DMS114 treated with DMSO at 0.1 percent for 48 hours (cell line): ENCODE measurements around the gene LHX2.

Experiments used
- DNase-seq: peaks from one replicate; lab custom pipeline; 2025; ENCODE audit not compliant: unreplicated experiment; lab: John Stamatoyannopoulos, UW

LHX2 gene

DNA sequence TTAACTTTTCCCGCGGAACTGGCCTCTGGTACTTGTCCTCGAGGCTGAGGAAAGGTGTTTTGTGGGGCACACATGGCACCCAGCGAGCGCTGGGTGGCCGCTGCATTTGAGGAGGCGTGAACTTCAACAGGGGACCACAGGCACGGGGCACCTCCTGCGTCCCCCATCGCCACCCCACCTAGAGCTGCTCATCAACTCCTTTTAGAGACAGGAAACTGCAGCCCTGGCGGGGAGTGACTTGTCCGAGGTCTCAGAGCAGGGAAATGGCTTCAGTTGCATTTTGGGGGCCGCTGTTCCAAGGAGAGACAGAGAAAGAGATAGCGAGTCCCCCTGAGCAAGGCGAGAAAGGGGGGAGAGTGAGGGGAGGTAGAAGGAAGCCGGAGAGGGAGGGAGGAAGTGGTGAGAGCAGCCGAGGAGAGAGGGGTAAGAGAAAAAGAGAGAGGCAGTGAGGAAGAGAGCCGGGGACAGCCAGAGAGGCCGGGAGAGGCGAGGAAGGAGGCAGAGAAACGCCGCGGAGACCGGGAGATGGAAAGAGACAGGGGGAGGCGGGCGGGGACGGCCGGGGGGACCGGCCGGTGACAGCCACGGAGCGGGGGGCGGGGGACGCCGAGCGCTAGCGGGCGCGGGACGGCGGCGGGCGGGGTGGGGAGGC lies 12.5 kb upstream of the LHX2 start:
- DNase-seq: no peak

DNA sequence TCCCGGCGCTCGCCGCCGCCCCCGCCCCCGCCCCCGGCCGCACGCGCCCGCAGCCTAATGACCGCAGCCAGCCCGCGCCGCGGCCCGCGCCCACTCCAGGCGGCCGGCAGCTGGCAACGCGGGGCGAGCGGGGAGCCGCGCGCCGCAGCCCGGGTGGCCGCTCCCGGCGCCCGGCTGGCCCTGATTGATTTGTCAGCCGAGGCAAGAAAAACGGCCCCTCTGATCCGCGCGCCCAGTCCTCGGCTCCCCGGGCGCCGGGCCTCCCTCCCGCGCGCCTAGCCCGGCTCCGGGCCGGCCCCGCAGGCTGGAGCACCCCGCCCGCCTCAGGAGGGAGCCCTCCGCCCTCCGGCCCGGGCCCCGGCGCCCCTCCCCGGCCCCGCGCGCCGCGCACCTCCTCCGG lies 11.9 kb upstream of the LHX2 start:
- DNase-seq: no peak

DNA sequence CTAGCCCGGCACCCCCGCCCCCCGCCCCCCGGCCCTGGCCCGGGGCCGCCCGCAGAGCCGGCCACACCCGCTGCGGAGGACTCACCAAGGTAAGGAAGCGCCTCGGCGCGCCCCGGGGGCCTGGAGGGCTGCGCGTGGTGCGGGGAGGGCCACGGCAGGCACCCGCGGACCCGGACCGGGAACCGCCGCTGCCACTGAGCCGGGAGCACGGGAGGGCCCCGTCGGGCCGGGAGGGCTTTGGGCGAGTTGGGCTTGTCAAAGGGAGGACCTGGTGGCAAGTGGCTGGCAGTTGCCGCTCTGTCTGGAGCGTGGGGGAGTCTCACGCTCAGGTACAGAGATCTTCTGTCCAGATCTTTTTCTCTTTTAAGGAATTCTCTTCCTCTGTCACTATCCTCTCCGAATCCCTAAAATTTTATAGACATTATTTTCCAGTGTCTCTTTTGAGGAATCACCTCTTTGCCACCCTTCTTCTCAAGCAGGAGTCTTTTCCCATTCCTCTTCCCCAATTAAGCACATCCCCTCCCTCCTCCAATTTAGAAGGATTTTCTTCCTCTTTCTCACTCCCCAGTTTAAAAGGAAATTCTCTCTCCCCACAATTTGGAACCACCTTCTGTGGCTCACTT lies 11.3 kb upstream of the LHX2 start:
- no peak for DNase-seq

DNA sequence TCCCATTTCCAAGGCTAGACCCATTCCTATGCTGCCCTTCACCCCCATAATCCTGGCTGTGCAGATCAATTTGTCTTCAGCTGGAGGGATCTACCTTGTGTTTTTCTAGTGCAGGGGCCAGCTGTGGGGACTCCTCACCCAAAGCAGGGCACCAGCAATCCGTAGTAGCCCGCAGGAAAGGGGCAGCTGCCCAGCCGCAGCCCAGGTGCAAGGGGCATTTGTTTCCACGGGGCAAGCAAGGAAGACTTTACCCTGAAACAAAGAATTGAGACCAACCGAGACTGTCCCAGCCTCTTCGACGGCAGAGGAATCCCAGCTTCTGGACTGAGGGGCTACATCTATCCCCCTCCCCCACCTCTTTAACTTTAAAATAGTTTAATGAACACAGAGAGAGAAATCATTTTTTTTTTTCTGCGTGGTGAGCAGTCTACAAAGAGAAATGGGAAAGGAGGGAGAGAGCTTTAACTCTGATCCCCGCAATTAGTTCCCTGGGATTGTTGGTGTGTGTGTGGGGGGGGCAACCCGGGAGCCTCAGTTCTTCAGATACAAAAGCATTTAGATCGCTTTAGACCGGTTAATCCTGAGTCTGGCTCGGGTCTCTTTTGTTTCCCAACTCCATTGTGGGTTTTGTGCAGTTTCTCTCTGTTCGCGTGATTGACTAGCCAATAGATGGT lies 10.6 kb upstream of the LHX2 start:
- DNase-seq: no peak

DNA sequence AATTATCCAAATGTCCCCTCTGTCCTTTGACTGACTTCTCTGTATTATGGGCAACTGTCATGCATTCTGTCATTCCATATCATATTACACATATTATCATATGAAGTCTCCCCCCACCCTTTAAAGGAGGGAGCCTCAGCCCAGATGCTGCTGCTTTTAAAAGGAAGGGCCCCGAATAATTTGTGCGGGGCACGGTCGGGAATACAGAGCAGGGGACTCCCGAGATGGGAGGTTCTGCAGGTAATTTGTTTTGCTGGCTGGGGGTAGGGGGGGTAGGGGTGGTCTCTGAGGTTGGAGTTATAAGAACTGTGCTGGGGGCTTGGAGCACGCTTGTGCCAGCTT lies 10.1 kb upstream of the LHX2 start:
- DNase-seq: no peak

DNA sequence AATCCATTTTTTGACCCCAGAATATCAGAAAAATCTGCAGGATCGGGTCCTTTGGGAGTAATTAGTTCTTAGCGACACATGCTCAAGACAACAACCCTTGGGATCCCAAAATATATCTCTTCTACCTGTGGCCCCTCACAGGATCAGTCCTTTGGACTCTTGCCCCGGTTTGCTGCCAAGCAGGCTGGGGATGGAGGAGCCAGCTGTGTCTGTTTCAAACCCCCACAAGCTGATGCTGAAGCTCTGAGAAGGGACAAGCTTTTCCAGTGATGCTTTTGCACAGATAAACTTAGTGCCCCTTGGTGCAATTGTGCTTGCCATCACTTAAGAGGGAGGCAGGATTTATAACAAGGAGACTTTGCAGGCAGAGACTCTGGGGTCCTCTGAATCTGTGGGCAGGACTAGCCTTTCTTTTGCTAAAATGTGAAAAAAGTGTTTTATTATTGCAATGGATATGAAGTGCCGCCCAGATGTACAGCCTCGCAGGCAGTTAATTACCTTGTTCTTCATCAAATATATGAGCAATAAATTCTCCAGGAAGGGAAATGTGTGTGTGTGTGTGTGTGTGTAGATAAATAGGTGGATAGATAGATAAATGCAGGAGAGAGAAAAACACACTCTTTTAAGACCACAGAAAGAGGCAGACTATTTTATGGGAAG lies 9.6 kb upstream of the LHX2 start:
- no peak for DNase-seq

DNA sequence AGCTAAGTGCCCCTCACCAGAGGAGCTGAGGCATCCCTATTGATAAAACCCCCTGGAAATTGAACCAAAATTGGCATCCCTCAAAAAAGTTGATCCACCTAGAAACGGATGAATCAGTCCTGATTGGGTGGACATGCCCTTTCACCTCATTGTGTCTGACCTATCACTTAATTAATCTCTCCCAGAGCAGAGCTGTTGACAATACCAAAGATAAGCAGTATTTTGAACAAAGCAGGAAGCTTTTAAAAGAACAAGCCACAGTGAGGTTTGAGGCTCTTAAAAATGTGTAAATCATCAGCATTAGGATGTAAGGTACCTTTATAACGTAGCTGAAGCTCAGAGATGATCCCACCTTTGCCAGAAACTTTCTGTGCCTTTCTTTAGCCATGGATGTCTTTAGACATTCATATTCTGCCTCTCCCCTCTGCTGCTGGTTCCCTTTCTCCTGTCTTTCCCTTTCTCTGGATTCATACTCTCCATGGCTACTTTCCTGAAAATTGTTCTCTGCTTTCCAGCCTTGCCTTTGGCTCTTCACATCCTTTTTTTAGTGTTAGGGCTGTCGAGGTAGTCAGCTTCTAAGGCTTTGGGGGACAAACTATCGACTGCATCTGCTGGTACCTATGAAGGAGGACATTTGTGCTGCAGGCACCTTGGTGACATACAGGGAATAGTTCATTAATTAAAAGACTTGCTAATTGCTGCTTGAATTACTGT lies 7.8 kb upstream of the LHX2 start:
- DNase-seq: no peak

DNA sequence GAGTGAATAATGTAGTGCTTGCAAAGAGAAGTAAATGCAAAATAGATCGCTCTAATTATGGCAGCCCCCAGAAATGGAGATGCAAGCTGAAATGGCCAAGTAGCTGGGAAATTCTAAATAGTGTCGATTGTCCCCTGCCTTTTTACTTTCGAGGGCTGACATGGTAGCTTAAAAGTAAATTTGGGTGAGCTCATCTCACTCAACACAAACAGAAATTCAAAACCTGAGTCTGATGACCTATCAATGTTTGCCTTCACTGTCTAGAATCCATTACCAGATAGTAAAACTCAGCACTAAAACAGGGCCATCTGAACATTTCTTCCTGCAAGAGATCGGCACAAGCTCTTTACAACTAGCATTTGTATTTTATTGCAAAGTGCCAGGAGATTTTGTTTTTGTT lies 7.0 kb upstream of the LHX2 start:
- no peak for DNase-seq

DNA sequence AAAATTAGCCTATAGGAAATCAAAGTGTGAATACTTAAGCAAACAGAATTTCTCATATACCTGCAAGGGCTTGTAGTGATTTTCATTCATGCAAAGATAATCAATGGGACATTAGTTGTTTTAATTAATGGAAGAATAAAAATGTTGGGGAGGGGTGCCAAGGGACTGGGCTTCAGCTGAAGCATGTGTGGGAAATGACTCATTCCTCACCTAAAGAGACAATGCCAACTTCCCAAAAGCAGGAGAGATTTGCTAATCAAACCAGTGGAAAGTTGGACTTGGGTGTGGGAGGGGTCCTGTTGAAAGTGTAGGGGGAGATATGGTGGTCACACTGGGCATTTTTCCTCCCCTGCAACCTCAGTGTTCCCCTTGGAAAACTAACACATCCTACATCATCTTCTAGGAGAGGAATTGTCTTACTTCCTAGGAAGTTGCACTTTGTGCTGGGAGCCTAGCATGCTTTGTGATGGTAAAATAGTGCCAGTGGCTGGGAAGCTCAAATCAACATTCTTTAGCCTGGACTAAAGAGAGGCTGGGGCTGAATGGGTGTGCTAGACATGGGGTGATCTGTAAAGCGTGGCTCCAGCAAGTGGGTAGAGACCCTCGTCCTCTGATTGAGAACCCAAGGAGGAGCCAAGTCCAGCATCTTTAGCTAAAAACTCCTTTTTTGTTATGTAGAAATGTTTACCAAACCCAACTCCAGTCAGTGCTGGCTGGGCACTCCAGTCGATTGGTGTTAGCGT lies 6.4 kb upstream of the LHX2 start:
- no peak for DNase-seq

DNA sequence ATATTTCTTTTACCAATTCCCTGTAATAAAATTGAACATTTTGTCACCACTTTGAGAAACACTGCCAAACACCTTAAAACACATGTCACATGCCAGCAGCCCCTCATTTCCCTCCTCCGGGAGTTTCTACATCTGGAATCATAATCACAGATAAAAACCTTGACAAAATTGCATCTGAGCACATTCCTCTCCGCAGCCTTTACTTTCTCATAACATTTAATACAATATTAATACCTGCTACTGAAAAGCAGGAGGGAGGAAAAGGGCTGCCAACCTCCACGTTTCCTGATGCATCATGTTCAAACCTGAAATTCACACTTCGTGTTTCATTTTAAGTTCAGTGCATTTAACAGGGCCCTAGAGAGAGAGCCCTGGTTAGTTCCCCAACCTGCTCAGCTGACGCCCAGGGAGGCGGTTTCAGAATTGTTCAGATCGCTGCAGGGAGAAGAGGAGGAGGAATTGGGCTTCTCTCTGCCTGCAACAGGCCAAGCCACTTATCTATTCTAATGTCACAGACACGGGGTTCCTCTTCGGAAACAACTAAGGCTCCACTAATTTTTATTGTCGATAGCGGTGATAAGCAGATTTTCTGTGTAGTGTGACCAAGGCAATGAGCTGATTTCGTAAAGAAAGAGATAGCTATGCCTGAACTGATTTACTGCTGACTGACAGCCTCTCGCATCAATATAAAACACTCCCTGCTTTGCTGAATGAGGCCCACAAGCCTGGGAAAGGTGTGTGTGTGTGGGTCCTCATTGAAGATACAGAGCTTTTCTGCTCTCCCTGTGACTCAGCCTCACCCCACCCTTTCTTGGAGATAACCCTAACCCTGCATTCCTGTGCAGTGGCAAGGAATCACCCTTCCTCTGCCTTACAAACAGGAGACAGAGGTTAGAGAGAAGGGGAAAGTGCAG lies 4.9 kb upstream of the LHX2 start:
- DNase-seq: no peak

DNA sequence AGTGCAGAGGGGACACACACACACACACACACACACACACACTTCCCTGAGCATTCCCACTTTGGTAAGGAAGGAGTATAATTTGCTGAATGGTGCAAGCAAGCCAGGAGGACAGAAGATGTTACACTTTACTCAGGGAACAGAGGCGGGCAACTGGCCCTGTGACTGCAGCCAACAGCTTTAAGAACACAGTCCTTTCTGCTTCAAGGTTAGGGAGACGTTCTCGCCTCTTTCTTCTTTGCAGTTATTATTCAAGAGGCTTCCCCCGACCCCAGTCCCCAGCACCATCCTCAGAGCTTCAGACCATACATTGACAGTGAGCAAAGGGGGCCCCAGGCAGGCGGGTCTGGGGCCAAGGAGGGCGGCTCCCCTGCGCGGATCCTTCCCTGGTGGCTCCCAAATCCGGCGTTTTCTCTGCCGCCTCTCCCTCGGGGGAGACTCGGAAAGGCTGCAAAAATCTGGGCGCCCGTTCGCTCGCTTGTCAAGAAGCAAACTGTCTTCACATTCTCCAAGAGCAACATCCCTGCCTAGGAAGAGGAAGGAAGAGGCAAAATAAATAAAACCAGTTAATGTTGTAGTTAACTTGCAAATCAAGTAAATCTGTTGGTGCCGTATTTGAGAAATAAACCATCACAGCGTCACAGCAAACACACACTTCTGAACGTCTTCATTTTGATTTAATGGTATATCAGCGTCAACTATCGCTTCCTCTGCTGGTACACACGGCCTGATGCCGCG lies 3.8 kb upstream of the LHX2 start:
- no peak for DNase-seq

DNA sequence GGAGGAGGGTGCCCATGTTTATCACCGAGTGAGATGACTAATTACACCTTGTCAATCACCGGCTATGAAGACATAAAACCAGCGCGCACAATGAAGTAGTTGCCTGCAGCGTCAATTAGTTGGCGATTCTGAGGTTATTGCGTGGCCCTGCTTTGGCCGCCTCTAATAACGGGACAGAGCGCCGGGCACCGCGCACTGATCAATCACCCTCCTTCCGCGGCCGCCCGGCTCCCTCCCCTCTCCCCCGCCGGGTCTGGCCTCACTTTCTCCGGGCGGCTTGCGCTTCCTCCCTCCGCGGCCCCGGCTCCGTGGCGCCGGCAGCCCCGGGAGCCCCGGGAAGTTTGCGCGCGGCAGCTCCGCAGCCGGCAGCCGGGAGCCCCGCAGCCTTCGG lies 3.3 kb upstream of the LHX2 start:
- no peak for DNase-seq

DNA sequence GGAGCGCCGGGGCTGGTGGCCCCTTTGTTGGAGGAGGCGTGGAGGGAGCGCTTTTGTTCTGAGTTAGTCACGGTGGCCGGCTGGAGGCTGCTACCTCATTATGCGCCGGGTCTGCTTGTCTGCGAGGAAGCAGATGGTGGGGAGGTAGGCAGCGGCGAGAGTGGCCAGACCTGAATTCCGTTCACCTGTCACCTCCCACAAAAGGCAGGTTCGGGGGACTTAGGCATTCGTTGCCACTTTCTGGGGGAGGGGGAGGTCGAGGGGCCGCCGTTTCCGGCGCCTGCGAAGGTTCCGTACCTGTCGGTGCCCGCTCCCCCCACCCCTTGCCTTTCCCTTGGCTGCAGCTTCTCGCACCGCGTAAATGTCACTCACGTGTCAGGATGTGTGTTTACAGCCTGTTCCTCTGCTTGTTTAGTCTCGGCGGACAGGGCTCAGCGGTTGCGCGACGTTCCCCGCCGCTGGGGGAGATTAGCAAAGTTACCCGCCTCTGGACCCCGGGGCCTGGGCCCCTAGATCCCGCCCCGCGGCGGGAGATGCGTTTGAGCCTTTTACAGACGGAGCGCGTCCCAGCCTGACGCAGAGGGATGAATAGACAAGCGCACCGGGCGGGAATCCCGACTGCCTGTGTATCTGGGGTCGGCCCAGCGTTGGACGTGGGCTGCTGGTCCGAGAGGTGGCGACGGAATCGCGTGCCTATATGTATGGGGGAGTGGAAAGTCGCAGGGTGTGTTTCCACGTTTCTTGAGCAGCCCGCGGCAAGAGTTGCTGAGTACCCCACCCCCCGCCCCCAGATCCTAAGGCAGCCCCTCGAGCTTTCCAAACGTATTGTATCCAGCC lies 2.7 kb upstream of the LHX2 start:
- no peak for DNase-seq

DNA sequence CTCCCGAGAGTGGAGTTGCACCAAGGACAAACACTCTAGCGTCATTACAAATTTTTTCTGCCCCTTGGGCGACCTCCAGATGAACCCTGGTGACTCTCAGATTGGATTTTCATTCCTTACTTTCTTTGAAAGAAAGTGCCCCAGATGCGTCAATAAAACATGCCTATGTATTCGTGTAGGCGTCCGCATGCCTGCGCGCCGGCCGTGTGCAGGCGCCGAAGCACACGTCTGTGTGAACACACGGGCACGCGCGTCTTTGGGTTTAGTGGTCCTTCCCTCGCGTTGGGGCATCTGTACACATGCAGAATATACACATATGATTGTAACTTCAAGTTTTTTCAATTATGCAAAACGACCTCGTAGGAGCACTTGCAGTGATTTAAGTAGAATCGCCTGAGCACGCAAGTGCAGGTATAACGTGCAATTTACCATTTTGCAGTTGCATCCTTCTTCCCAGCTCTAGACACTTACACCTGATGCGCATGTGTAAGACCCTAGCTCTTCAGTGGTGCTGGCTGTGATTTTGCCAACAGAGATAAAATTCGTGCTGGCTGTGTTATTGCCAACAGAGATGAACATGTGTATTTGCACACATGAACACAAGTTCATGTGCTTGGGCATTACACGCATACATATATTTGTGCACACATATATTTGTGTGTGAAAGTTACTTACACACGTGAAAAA lies 1.9 kb upstream of the LHX2 start:
- no peak for DNase-seq

DNA sequence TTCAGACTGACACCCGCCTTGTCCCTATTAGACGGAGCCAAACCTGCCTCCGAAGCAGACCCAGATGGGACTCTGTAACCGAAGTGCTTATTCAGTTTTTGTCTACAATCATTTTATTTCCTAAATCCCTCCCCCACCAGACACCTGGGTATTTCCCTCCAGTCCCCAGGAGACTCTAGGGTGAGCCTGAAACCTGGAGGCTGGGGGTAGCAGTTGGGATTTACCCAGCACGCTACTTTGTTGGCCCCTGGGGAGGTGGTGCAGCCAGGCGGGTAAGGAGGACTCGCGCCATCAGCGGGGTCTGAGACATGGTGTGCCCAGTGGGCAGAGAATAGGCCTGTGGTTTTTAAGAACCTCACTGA lies 1.3 kb upstream of the LHX2 start:
- DNase-seq: no peak

DNA sequence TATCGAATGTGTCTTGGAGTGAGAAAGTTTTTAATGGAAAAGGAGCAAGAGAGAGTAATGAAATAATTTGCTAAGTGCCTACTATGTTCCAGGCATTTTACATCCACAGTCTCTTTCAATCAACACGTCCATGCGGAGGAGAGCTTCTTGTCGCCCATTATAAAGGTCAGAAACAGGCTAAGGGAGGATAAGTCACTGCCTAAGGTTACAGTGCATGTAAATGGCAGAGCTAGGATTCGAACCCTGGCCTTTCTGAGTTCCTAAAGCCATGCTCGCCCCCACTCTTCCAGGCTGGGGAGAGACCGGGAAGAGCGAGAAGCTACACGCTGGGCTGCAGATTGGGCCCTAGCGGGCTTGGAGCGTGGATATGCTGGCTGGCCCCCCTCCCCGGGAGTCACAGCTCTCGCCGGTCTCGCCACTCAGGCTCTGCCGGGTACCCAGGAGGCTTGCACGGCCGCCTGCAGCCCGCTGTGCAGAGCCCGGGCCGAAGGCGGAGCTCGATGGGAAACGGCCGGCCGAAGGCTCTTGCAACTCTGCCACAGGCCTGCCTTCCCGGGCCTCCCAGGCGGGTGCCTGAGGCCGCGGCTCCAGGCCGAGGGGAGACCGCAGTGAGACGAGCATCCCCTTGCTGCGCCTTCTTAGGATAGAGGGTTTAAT lies 775 bp upstream of the LHX2 start:
- DNase-seq: no peak
